22Rv1 (cell line): ENCODE data around the gene BCL6.

Experiments
- CTCF ChIP-seq: fragments of 450-650 bp; IDR thresholded peaks from 2 replicates; pipeline ENCODE4 v1.5.1; 2017; ENCODE audit warnings: mild to moderate bottlenecking
- ZFX ChIP-seq: fragments of 450-650 bp; IDR thresholded peaks from 2 replicates; pipeline ENCODE4 v1.6.1; 2017; ENCODE audit warnings: antibody characterized with exemption, borderline replicate concordance

GRCh38 chr3:187689984-187690383, 55.3 kb downstream of the BCL6 start:
- TF ChIP-seq CTCF (no peak), ZFX (no peak)
